ENCODE measurements around the gene DAPK1.

DAPK1 gene

GRCh38 chr9:87577746-87578145 is 80.1 kb downstream of the DAPK1 start:
- H3K27me3 ChIP-seq (ENCODE audit: control insufficient read depth, insufficient read depth, low read length) = no peaks in the 10 kb centered on the region
- H3K4me1 ChIP-seq (ENCODE audit: control insufficient read depth, low read depth, low read length) = peaks cover 3% of the 10 kb centered on the region
- H3K9ac ChIP-seq (ENCODE audit: low read length) = no peak overlapping the region
- H3K36me3 ChIP-seq (ENCODE audit: control insufficient read depth, low read depth, low read length) = no peaks in the 10 kb centered on the region
- H3K4me3 ChIP-seq (ENCODE audit: low read length) = no peak overlapping the region
- H3K9me3 ChIP-seq (ENCODE audit: control insufficient read depth, low read depth, low read length) = no peaks in the 10 kb centered on the region
- no peak overlapping the region for H3K27ac ChIP-seq (ENCODE audit: low read length)

- Histone ChIP-seq H3K4me1 (ENCODE audit: control insufficient read depth, low read depth, low read length) (peaks cover 3% of the 10 kb centered on the region), H3K36me3 (ENCODE audit: control insufficient read depth, low read depth, low read length) (no peaks in the 10 kb centered on the region), H3K4me3 (ENCODE audit: low read length) (no peak overlapping the region), H3K27ac (ENCODE audit: low read length) (no peak overlapping the region), H3K27me3 (ENCODE audit: control insufficient read depth, insufficient read depth, low read length) (no peaks in the 10 kb centered on the region), H3K9ac (ENCODE audit: low read length) (no peak overlapping the region), H3K9me3 (ENCODE audit: control insufficient read depth, low read depth, low read length) (no peaks in the 10 kb centered on the region)
Observed at GRCh38 chr9:87578625-87579024, 81.0 kb downstream of the DAPK1 start.

GRCh38 chr9:87579781-87580541 is 82.3 kb downstream of the DAPK1 start:
- H3K4me3 ChIP-seq (ENCODE audit: low read length) = no peak overlapping the region
- no peak overlapping the region for H3K27ac ChIP-seq (ENCODE audit: low read length)

GRCh38 chr9:87580941-87581438 is 83.3 kb downstream of the DAPK1 start:
- no peaks in the 10 kb centered on the region for H3K27me3 ChIP-seq (ENCODE audit: control insufficient read depth, insufficient read depth, low read length)
- H3K27ac ChIP-seq (ENCODE audit: low read length) = no peak overlapping the region
- no peaks in the 10 kb centered on the region for H3K9me3 ChIP-seq (ENCODE audit: control insufficient read depth, low read depth, low read length)
- no peaks in the 10 kb centered on the region for H3K36me3 ChIP-seq (ENCODE audit: control insufficient read depth, low read depth, low read length)
- H3K9ac ChIP-seq (ENCODE audit: low read length) = no peak overlapping the region
- peaks cover 3% of the 10 kb centered on the region for H3K4me1 ChIP-seq (ENCODE audit: control insufficient read depth, low read depth, low read length)
- no peak overlapping the region for H3K4me3 ChIP-seq (ENCODE audit: low read length)

More at GRCh38 chr9:87579781-87580541, 82.3 kb downstream of the DAPK1 start:
- no peaks in the 10 kb centered on the region for H3K27me3 ChIP-seq (ENCODE audit: control insufficient read depth, insufficient read depth, low read length)
- no peak overlapping the region for H3K9ac ChIP-seq (ENCODE audit: low read length)
- H3K4me1 ChIP-seq (ENCODE audit: control insufficient read depth, low read depth, low read length) = peaks cover 3% of the 10 kb centered on the region
- H3K36me3 ChIP-seq (ENCODE audit: control insufficient read depth, low read depth, low read length) = no peaks in the 10 kb centered on the region
- H3K9me3 ChIP-seq (ENCODE audit: control insufficient read depth, low read depth, low read length) = no peaks in the 10 kb centered on the region

- Histone ChIP-seq H3K27me3 (ENCODE audit: control insufficient read depth, insufficient read depth, low read length) (no peaks in the 10 kb centered on the region), H3K27ac (ENCODE audit: low read length) (no peak overlapping the region)
Observed at GRCh38 chr9:87581513-87581912, 83.8 kb downstream of the DAPK1 start.

GRCh38 chr9:87581949-87582637 is 84.4 kb downstream of the DAPK1 start:
- Histone ChIP-seq H3K4me1 (ENCODE audit: control insufficient read depth, low read depth, low read length) (peaks cover 3% of the 10 kb centered on the region), H3K4me3 (ENCODE audit: low read length) (no peak overlapping the region), H3K27ac (ENCODE audit: low read length) (no peak overlapping the region), H3K36me3 (ENCODE audit: control insufficient read depth, low read depth, low read length) (no peaks in the 10 kb centered on the region), H3K27me3 (ENCODE audit: control insufficient read depth, insufficient read depth, low read length) (no peaks in the 10 kb centered on the region), H3K9ac (ENCODE audit: low read length) (no peak overlapping the region), H3K9me3 (ENCODE audit: control insufficient read depth, low read depth, low read length) (no peaks in the 10 kb centered on the region)

More at GRCh38 chr9:87581513-87581912, 83.8 kb downstream of the DAPK1 start:
- Histone ChIP-seq H3K9me3 (ENCODE audit: control insufficient read depth, low read depth, low read length) (no peaks in the 10 kb centered on the region), H3K36me3 (ENCODE audit: control insufficient read depth, low read depth, low read length) (no peaks in the 10 kb centered on the region), H3K9ac (ENCODE audit: low read length) (no peak overlapping the region), H3K4me3 (ENCODE audit: low read length) (no peak overlapping the region), H3K4me1 (ENCODE audit: control insufficient read depth, low read depth, low read length) (peaks cover 3% of the 10 kb centered on the region)

GRCh38 chr9:87584326-87584725 is 86.7 kb downstream of the DAPK1 start:
- Histone ChIP-seq H3K27me3 (ENCODE audit: control insufficient read depth, insufficient read depth, low read length) (no peaks in the 10 kb centered on the region), H3K4me1 (ENCODE audit: control insufficient read depth, low read depth, low read length) (peaks cover 7% of the 10 kb centered on the region), H3K27ac (ENCODE audit: low read length) (no peak overlapping the region), H3K4me3 (ENCODE audit: low read length) (no peak overlapping the region), H3K9me3 (ENCODE audit: control insufficient read depth, low read depth, low read length) (no peaks in the 10 kb centered on the region), H3K36me3 (ENCODE audit: control insufficient read depth, low read depth, low read length) (no peaks in the 10 kb centered on the region), H3K9ac (ENCODE audit: low read length) (no peak overlapping the region)

GRCh38 chr9:87585123-87585855 is 87.6 kb downstream of the DAPK1 start:
- H3K36me3 ChIP-seq (ENCODE audit: control insufficient read depth, low read depth, low read length) = no peaks in the 10 kb centered on the region
- no peaks in the 10 kb centered on the region for H3K27me3 ChIP-seq (ENCODE audit: control insufficient read depth, insufficient read depth, low read length)
- no peak overlapping the region for H3K27ac ChIP-seq (ENCODE audit: low read length)
- no peaks in the 10 kb centered on the region for H3K9me3 ChIP-seq (ENCODE audit: control insufficient read depth, low read depth, low read length)
- no peak overlapping the region for H3K9ac ChIP-seq (ENCODE audit: low read length)
- peaks cover 7% of the 10 kb centered on the region for H3K4me1 ChIP-seq (ENCODE audit: control insufficient read depth, low read depth, low read length)
- no peak overlapping the region for H3K4me3 ChIP-seq (ENCODE audit: low read length)

GRCh38 chr9:87586731-87587355 is 89.2 kb downstream of the DAPK1 start:
- Histone ChIP-seq H3K27me3 (ENCODE audit: control insufficient read depth, insufficient read depth, low read length) (no peaks in the 10 kb centered on the region), H3K4me1 (ENCODE audit: control insufficient read depth, low read depth, low read length) (peaks cover 4% of the 10 kb centered on the region), H3K9ac (ENCODE audit: low read length) (no peak overlapping the region), H3K36me3 (ENCODE audit: control insufficient read depth, low read depth, low read length) (no peaks in the 10 kb centered on the region), H3K27ac (ENCODE audit: low read length) (no peak overlapping the region), H3K9me3 (ENCODE audit: control insufficient read depth, low read depth, low read length) (no peaks in the 10 kb centered on the region), H3K4me3 (ENCODE audit: low read length) (no peak overlapping the region)

- Histone ChIP-seq H3K9ac (ENCODE audit: low read length) (no peak overlapping the region), H3K36me3 (ENCODE audit: control insufficient read depth, low read depth, low read length) (no peaks in the 10 kb centered on the region), H3K9me3 (ENCODE audit: control insufficient read depth, low read depth, low read length) (no peaks in the 10 kb centered on the region), H3K27me3 (ENCODE audit: control insufficient read depth, insufficient read depth, low read length) (no peaks in the 10 kb centered on the region), H3K27ac (ENCODE audit: low read length) (no peak overlapping the region), H3K4me3 (ENCODE audit: low read length) (no peak overlapping the region), H3K4me1 (ENCODE audit: control insufficient read depth, low read depth, low read length) (peaks cover 4% of the 10 kb centered on the region)
Observed at GRCh38 chr9:87587356-87587745, 89.7 kb downstream of the DAPK1 start.

- Histone ChIP-seq H3K9ac (ENCODE audit: low read length) (no peak overlapping the region), H3K27me3 (ENCODE audit: control insufficient read depth, insufficient read depth, low read length) (no peaks in the 10 kb centered on the region), H3K4me3 (ENCODE audit: low read length) (no peak overlapping the region), H3K36me3 (ENCODE audit: control insufficient read depth, low read depth, low read length) (no peaks in the 10 kb centered on the region), H3K4me1 (ENCODE audit: control insufficient read depth, low read depth, low read length) (peaks cover 6% of the 10 kb centered on the region), H3K27ac (ENCODE audit: low read length) (no peak overlapping the region), H3K9me3 (ENCODE audit: control insufficient read depth, low read depth, low read length) (no peaks in the 10 kb centered on the region)
Observed at GRCh38 chr9:87587864-87588263, 90.2 kb downstream of the DAPK1 start.
